HG03342 (cell line): Measurements from ENCODE around the gene MIA3.

ENCODE experiments used
- ATAC-seq: cut with Tn5 transposase; IDR thresholded peaks from one replicate; pipeline ENCODE4 v1.9.1; 2021; ENCODE audit warnings: mild to moderate bottlenecking, moderate library complexity; ENCODE audit not compliant: unreplicated experiment

MIA3 gene

DNA sequence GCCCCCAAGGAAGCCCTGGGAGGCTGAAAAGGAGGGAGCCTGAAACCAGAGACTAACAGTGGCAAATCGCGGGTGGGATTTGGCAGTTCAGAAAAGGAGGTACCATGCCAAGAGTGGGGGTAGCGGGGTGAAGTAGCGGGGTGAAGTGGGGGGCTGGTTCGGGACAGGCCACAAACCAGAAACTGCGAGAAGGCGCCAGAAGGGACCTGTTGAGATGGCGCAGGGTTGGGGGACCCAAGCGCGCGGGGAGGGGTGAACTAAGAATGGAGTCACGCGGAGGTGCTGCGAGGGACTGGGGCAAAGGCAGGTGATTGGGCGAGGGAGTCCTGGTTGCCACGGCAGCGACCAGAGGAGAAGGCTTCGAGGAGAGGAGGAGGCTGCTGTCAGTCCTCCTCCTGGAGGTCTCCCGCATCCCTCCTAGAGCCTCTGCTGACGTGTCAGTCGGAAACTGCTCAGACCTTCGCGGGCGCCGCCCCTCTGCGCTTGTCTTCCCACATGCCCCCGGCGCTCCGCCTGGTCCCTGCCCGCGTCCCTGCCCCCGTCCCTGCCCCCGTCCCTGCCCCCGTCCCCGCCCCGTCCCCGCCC, 438 bp upstream of the MIA3 start:
- peak; percentile 87 for ATAC-seq

DNA sequence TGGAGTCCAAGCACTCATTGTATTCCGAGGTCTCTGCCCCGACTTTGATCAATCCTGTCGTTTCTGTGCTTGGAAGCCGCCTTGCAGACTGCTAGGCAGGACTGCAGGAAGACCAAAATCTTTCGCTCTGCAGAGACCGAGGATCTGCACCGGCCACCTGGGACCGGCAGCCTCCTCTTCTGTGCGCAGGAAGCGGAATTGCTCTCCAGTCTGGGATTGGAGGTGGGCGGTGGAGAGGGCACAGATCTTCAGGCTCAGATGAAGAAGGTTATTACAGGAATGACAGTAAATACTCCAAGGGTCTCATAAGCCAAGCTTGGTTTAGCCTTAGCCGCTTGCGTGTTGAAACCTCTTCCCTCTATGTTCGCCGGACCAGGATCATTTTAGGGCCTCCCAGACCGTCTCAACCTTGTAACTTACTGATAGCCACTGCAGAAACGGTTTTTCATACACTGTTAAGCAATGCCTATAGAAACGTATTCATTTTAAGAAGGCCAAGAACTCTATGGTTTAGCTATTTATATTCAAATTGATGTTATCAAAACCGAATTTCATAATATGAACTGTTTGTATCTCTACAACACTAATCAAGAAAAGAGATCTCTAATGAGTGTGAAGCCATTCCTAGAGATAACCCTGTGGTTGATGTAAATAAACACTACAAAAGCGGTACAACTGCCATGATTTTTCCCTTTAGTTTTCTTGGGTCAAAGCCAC, 1.1 kb downstream of the MIA3 start:
- no peak for ATAC-seq

DNA sequence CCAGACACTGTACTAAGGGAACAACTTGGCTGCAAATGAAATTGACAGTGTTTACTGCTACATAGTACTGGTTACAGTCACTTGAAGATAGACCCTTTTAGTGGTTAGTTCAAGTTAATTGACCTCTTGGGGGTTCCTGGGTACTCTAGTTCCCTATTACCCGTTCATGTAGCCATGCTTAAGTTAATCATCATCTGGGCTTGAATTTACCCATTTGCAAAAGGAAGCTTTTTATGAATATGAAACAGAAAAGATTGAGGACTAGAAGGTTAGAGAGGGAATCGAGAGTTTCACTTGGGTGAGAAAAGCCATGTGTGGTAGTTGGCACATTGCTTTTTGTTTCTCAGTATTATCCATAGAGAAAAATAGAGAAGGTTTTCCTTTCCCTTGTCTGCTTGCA, 2.7 kb downstream of the MIA3 start:
- ATAC-seq: peak; percentile 38

DNA sequence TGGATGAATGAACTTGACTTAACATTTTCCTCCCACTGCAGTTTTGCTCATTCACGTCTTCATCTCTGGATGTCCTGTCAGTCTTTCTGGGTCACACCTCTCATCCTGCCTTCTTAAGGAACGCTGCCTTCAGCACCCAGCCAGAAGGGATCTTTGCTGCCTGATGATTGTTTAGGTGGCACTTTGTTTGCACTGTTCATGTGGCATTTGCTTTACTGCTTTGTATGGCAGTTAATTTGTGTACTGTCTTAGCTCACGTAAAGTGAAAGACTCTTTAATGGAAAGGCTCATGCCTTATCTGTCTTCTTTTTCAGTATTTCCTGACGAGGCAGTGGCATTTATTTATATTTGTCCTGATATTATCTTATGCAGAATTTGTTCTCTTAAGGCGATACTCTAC, 4.9 kb downstream of the MIA3 start:
- no peak for ATAC-seq

DNA sequence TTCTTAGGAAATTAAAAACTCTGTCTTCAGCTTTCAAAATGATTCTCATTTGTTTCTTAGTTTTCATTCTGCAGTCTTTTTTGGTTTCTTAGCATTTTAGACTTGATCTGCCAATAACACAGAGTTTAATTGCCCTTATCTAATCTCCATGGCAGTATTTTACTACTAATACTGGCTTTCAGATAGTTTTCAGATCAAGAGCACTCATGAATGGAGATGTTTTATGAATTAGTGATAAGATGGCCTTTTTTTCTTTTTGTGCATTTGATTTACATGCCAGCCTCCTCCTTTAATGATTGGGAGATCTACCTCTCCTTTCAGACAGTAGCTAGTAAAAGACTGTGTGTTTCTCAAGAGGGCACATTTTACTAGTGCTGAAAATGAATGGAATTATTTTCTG, 5.6 kb downstream of the MIA3 start:
- ATAC-seq: no peak

DNA sequence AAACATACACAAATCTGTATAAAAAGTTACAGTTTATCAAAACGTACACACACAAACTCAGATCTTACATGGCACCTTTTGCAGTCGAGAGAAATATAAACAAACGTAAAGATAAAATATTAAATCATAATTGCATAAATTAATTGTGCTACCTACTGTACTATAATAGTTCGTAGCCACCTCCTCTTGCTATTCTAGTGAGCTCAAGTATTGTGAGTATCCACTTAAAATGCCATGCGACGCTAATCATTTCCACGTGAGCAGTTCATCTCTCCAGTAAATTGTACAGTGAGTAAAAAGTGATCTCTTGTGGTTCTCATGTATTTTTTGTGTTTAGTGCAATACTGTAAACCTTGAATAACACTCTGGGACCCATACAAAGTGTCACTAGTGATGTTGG, 6.3 kb downstream of the MIA3 start:
- no peak for ATAC-seq

DNA sequence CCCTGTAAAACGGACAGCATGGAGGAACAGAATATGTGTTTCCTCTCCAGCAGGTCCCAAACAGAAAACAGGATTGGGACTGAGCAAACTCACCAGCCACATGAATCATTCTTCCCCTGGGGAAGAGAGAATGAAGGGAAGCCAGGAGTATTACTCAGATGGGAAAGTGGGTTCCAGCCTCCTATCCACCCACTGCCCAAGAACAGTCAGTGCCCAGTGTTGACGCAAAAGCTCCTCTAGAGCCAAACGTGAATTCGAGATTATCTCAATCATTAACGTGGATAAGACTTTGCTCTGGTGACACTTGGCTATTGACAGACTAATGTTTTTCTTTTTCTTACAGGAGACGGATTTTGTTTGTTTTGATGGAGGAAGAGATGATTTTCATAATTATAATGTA, 9.3 kb downstream of the MIA3 start:
- no peak for ATAC-seq

DNA sequence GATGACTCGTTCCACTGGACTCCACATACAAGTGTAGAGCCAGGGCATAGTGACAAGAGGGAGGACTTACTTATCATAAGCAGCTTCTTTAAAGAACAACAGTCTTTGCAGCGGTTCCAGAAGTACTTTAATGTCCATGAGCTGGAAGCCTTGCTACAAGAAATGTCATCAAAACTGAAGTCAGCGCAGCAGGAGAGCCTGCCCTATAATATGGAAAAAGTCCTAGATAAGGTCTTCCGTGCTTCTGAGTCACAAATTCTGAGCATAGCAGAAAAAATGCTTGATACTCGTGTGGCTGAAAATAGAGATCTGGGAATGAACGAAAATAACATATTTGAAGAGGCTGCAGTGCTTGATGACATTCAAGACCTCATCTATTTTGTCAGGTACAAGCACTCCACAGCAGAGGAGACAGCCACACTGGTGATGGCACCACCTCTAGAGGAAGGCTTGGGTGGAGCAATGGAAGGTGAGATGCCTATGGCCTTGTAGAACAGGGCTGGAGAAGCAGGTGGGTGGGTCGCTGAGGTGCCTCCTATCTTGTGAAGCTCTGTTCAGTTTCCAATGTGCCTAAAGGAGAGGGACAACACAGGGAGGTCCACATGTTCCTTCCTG, 12.1 kb downstream of the MIA3 start:
- ATAC-seq: no peak

DNA sequence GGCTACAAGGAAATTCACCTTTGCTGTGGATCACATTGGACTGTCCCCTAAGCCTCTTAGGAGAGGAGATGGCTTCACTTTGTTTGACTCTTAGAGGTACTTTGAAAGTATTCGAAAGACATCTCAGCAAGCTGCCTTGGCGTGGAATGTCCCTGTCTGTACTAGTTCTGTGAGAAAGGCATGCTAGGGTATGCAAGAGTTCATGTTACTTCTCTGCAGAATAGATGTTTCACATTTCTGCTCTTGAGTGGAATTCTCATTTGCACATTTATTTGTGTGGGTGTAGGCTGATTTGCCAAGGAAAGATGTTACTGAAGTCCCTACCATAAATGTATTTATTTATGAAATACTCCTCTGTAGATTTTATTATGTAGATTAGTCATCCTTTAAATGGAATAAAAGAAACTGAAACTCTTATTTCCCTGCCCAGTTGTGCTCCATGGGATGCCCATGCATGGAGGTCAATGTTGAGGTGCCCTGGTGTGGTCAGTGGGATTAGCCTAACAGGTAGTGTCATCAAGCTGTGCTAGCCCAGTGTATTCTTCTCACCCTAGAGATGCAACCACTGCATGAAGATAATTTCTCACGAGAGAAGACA, 13.8 kb downstream of the MIA3 start:
- ATAC-seq: no peak

DNA sequence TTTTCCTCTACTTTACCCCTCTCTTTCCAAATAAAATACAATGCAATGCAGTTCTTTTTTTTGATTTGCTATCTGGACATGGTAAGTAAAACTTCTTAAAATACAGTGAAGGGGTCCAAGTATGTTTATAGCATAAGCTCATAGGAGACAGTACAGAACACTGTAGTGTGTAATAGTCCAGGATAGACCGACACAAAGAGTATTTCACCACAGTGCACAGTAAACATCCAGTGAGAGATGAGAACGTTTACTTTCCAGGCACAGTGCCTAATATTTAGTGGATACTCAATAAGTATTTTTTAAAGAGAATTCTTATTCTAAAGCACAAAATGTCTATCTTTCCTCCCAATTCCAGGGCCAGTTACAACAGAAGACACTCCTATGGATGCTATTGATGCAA, 14.9 kb downstream of the MIA3 start:
- ATAC-seq: no peak

DNA sequence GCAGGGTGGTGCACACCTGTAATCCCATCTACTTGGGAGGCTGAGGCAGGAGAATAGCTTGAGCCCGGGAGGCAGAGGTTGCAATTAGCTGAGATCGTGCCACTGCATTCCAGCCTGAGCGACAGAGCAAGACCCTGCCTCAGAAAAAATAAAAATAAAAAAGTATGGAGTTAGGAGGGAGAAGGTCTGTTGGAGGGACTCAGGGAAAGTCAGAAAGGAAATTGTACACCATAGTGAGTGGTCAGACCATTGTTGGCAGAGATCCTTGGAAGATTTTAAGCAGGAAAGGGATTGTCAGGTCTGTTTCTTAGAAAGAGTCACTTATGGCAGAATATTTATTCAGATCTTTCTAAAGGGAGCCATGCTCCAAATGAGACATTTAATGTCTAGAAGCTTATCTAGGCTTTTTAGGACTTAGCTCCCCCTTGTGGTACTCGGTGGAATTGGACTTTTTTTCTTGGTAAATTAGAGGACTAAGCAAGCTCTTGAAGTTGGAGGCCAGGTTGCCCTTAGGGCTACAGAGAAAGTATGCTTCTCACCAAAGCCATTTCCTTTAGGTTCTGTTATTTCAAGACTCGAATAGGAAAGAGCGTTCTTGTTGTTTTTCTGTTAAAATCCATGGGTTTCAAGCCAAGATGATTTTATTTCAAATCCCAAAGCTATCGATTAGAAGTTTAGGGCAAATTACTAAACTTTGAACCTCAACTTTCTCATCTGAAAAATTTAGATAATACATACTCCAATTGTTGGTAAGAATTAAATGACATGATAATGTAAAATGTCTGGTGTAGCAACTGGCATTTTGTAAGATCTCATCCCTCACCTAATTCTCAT, 16.5 kb downstream of the MIA3 start:
- peak; percentile 85 for ATAC-seq

DNA sequence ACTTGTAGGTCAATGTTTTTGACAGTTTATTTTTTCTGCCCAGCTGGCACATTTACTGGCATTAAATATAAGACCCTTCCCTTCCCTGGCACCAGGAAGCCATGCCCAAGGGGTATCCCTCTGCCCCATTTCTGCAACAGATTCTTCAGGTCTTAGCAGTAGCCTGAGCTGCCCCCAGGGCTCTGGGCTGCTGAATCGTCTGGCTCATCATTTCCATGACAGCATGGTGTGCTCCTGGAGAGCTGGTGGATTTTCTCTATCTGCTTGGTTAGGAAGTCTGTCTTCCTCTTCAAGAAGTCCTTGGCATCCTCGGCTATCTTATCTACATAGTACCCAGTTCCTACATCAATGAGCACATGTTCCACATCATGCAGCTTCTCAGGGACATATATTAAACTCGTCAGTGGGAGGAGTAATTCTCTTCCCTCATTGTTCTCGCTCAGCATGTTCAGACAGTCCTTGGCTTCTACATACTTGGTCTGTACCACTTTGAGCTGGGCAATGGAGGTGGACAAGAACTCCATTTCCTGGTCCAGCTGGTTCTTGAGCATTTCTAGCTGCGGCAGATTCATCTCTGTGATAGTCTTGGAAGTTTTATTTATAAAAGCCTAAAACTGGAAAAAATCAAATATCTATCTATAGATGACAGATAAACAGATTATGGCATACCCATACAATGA, 23.5 kb downstream of the MIA3 start:
- ATAC-seq: no peak

DNA sequence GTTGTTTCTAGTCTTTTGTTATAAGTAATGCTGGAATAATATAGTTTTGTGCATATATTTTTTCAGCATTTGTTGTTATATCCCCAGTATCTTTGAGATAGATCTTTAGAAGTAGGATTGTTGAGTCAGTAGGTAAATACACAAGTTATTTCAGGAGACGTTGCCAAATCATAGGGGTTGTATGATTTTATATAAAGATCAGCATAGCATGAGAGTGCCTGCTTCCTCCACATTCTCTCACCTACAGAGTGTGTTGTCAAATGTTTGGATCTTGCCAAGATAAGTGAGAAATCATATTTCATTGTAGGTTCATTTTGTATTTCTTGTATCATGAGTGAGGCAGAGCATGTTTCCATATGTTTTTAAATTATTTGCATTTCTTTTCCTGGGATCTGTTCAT, 24.6 kb downstream of the MIA3 start:
- no peak for ATAC-seq

DNA sequence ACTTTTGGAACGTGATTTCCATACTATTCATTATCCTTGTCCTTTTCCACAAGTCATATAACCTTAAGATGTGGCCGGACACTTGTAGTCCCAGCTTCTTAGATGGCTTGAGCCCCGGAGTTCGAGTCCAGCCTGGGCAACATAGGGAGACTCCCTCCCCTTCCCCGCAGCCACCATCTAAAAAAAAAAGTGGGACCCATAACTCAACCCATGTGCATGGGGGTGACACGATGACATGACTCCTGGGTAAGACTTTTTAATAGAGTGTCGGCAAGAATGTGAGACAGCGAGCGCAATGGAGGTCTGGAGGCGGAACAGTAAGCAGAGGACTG, 25.7 kb downstream of the MIA3 start:
- no peak for ATAC-seq

DNA sequence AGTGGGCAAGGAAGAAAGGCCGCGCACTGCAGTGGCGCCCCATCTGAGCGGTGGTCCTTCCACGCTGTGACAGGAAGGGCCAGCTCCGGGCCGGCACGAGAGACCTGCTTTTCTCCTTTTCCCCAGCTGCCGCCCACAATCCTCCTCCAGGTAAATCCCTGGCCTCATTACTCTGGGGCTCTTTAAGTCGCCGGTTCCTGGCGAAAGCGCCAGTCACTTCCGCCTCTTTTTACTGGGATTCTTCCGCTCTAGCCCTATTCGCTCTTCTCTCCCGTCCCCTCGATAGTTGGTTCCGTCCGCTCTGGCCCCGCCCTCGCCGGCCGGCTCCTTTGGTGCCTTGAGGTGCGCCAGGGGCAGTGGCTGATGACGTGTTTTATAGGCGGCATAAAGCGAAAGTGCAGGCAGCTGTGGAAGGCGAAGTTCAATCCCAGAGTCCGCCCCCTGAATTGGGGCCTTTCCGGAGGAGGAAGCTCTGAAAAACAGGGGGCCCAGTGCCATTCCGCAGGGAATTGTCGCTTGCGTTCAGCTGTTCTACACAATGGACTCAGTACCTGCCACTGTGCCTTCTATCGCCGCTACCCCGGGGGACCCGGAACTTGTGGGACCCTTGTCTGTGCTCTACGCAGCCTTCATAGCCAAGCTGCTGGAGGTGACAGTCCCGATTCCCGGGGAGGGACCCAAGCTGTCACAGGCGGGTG, 26.2 kb downstream of the MIA3 start:
- ATAC-seq: peak; percentile 97

DNA sequence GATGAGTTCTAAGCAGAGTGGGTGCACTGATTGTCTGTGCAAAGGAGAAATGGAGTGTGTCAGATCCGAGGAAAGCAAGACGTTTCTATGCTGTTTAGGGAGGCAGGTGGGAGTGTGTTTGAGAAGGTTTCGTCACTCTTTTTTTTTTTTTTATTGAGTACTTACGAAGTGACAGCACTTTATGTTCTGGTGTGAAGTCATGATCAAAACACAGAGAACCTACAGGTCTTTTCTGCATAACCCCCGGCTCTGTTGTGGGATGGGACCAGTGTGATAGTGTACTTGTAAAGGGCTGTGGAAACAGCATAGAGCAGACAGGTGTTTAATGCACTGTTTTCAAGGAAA, 26.7 kb downstream of the MIA3 start:
- no peak for ATAC-seq

DNA sequence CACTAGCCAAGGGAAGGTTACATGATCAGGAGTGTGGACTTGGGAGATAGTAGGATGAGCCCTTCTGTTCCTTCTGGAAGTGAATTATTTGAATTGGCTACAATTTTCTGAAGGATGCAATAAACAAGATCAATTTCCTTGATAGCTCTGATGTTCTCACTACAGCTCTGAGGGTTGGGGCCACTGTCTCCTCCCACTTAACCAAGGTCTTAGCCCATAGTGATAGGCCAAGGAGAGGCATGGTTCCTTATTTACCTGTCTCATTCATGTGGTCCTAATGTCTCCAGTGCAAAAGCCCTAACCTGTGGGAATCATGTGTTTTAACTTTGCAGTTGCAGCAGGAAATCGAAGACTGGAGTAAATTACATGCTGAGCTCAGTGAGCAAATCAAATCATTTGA, 34.8 kb downstream of the MIA3 start:
- no peak for ATAC-seq

DNA sequence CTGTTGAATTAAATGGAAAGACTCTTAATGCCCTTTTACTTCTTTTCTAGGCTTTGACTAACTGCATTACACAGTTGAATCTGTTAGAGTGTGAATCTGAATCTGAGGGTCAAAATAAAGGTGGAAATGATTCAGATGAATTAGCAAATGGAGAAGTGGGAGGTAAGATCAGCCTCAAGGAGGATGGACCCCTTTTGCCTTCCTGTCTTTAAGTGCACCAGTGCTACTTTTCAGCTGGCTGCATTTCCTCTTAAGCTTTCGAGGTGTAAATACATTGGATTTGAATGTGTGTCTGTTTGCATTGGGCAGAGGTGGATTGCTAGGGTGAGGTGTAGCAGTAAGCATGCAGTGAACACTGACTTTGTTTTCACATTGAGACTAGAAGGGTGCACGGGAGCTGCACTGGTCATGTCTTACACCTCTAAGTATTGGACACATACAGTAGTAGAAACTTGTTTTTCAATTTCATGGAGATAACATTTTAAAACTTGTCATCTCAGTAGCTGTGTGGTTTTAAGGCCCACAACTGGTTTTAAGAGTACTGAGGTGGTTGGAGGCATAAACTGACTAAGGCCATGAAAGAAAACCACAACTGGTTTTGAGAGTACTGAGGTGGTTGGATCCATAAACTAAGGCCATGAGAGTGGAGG, 35.4 kb downstream of the MIA3 start:
- ATAC-seq: peak; percentile 70

DNA sequence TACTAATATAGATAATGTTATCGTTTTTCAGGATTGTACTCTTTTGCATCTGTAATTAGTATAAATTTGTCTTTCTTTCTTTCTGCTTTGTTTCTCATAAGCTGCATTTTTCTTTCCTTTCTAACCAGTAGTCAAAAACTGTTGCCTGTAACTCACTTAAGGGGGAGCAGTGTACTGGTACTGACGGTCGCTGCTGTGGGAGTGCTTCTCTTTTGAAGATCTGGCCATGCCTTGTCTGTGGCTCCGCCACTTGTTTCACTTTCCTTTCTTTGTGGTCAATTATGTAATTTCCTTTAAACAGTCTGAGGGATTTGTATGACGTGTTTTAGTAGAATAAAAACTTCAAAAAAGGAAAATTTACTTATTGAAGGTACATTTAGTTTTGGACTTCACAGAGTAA, 37.0 kb downstream of the MIA3 start:
- ATAC-seq: peak; percentile 94
